Measurements from ENCODE around the gene ACTN4. TPM values are rescaled to one million over a fixed set of nuclear protein-coding genes. Genes with fewer than 3 reads are reported as not detected.

ACTN4 gene
- total and polyA plus RNA-seq, 2 donors (not counting 1 experiment from before 2014, with no cell fraction given): 108 to 164 TPM

DNA sequence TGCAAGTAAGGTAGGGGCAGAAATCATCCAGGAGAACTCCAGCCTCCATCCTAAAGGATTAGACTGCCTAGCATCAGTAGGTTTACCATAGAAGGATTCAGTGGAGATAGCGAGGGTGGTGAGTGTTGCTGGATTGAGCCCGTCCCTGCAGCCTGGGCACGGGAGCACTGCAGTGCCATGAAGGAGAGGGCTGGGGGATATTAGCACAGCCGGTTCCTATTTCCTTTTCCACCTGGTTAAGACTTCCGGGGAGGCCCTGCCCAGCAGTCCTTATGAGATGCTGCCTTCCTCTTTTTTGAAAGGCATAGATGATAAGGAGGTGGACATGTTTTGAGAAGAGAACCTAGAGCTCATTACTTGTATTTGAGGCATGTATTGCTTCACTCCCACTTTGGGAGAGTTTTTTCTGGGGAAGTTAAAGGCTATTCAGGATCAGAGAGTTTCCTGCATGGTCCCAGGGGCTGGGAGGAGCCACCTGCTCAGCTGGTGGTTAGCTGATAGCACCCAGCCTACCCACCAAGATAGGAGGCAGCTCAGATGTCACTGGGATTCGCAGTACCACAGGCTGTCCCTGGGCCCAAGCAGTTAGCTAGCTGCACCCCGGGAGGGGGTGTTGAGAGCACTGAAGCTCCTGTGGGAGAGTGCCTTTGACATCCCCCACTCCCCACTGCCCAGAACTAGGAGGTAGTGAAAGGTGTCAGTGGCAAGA lies 17.2 kb downstream of the ACTN4 start:
- peaks cover 100% of the 10 kb centered on the region for H3K79me2 ChIP-seq (ENCODE audit: control insufficient read depth, insufficient read depth, low read length)
- H3K4me3 Mint-ChIP-seq: peak overlapping the region; percentile 30
- peaks cover 0 to 13% of the 10 kb centered on the region in 2 experiments for H3K36me3 ChIP-seq (replicated peaks in 1 of 2; ENCODE audit: control extremely low read depth in 1 of 2, control insufficient read depth in 1 of 2, extremely low read depth in 1 of 2, insufficient read depth in 2 of 2, low read length in 1 of 2)
- intact Hi-C loops (cut with micrococcal nuclease): no loop called here
- no peaks in the 10 kb centered on the region for H3K9me3 Mint-ChIP-seq (ENCODE audit: insufficient read depth)
- H3K4me1 Mint-ChIP-seq: peaks cover 62% of the 10 kb centered on the region
- no peak overlapping the region for H2AFZ ChIP-seq (ENCODE audit: insufficient read depth, low read depth, low read length, poor library complexity, severe bottlenecking)
- peak overlapping the region; percentile 51 to 89 for H3K27ac ChIP-seq (ENCODE audit: low read length in 2 of 2)
- DNase-seq: peak; percentile 55
- no peaks in the 10 kb centered on the region for H3K27me3 Mint-ChIP-seq
- peaks cover 57 to 60% of the 10 kb centered on the region in 2 donors for H3K4me1 ChIP-seq (ENCODE audit: control insufficient read depth in 2 of 2, insufficient read depth in 2 of 2, low read length in 2 of 2)
- ChIA-PET POLR2A (interaction anchor here (0.6 kb wide), 1 partner anchor 274 kb away, joined by 4 read pairs; no protein-coding TSS in a partner anchor), CTCF (interaction anchor here (0.6 to 1.6 kb wide), 2 partner anchors 22 to 28 kb away, joined by 3 read pairs; no protein-coding TSS in a partner anchor)
- ATAC-seq (ENCODE audit: low read depth): peak; percentile 39
- H3K27me3 ChIP-seq (replicated peaks in 1 of 4; ENCODE audit: control extremely low read depth in 1 of 4, control insufficient read depth in 3 of 4, insufficient read depth in 4 of 4, low read length in 3 of 4): no peaks in the 10 kb centered on the region
- peak overlapping the region; percentile 8 for H3K9ac ChIP-seq (ENCODE audit: low read length)
- H3K4me3 ChIP-seq (ENCODE audit: control extremely low read depth in 1 of 5, extremely low read depth in 1 of 5, insufficient read depth in 1 of 5, low read depth in 2 of 5, low read length in 4 of 5): peak overlapping the region in 1 of 5 experiments; percentile 15
- H3K27ac Mint-ChIP-seq: peak overlapping the region; percentile 77
- no peaks in the 10 kb centered on the region for H3K9me3 ChIP-seq (ENCODE audit: control extremely low read depth in 1 of 3, control insufficient read depth in 2 of 3, insufficient read depth in 1 of 3, low read length in 2 of 3)
- 13% methylated on average over 5 of the region's 7 CpGs for WGBS (ENCODE audit: insufficient coverage)
- no peak for TF ChIP-seq EZH2 (IDR thresholded peaks at IDR 0.05; ENCODE audit: borderline replicate concordance, insufficient read depth, low read depth, low read length, poor library complexity, severe bottlenecking)
- TF ChIP-seq, protein P1, sequence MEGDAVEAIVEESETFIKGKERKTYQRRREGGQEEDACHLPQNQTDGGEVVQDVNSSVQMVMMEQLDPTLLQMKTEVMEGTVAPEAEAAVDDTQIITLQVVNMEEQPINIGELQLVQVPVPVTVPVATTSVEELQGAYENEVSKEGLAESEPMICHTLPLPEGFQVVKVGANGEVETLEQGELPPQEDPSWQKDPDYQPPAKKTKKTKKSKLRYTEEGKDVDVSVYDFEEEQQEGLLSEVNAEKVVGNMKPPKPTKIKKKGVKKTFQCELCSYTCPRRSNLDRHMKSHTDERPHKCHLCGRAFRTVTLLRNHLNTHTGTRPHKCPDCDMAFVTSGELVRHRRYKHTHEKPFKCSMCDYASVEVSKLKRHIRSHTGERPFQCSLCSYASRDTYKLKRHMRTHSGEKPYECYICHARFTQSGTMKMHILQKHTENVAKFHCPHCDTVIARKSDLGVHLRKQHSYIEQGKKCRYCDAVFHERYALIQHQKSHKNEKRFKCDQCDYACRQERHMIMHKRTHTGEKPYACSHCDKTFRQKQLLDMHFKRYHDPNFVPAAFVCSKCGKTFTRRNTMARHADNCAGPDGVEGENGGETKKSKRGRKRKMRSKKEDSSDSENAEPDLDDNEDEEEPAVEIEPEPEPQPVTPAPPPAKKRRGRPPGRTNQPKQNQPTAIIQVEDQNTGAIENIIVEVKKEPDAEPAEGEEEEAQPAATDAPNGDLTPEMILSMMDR (IDR thresholded peaks at IDR 0.05): no peak
- peak overlapping the region; percentile 55 for H3K4me2 ChIP-seq (replicated peaks; ENCODE audit: low read depth, low read length, poor library complexity, severe bottlenecking)
- peaks cover 29% of the 10 kb centered on the region for H4K20me1 ChIP-seq (ENCODE audit: control insufficient read depth, insufficient read depth, low read length, poor library complexity, severe bottlenecking)

Measured in B cell (primary cell).